Measurements from ENCODE around the gene WRAP53.

GRCh38 chr17:7650509-7651096 lies 37.7 kb upstream of the WRAP53 start, which contains the start of gene ATP1B2:
- TF ChIP-seq POLR2AphosphoS5 (IDR thresholded peaks at IDR 0.05; ENCODE audit: low read depth, low read length): no peak
- TF ChIP-seq SIN3A (IDR thresholded peaks at IDR 0.05; ENCODE audit: borderline replicate concordance, insufficient read depth, low read length): no peak
- no peak for TF ChIP-seq REST (IDR thresholded peaks at IDR 0.05; ENCODE audit: insufficient read depth in 1 of 2, low read depth in 2 of 2, low read length in 2 of 2)
- TF ChIP-seq TAF1 (IDR thresholded peaks at IDR 0.05; ENCODE audit: borderline replicate concordance, insufficient read depth, low read length): no peak

All from PFSK-1 (cell line).